Colonic mucosa (tissue), 4 donors: ENCODE data around the gene FOCAD. TPM values are rescaled to one million over a fixed set of nuclear protein-coding genes. Genes with fewer than 3 reads are reported as not detected.

Experiments used
- DNase-seq: peaks from one replicate; pipeline ENCODE4 v3.0.0-alpha.2; 2020
- H3K27ac ChIP-seq: fragments of 200-600 bp; one replicate; pipeline ENCODE4 v1.8.0; 2021
- H3K27me3 ChIP-seq: fragments of 200-600 bp; one replicate; pipeline ENCODE4 v1.8.0; 2021
- H3K36me3 ChIP-seq: fragments of 200-600 bp; one replicate; pipeline ENCODE4 v1.8.0; 2021
- H3K4me1 ChIP-seq: fragments of 200-600 bp; one replicate; pipeline ENCODE4 v1.8.0; 2021; ENCODE audit warnings: mild to moderate bottlenecking
- H3K4me3 ChIP-seq: fragments of 200-600 bp; one replicate; pipeline ENCODE4 v1.8.0; 2021
- H3K9ac ChIP-seq, 2 donors: one replicate each; pipeline ENCODE4 v1.7.0; 2013; ENCODE audit warnings: control low read depth in 2 of 2, low read depth in 2 of 2, low read length in 2 of 2
- H3K9me3 ChIP-seq: fragments of 200-600 bp; one replicate; pipeline ENCODE4 v1.8.0; 2021
- intact Hi-C: fragments of 100-400 bp; cut with DNase I; formaldehyde crosslinking; loops from one replicate; pipeline ENCODE4 v1.14.1; 2022
- total RNA-seq, 2 donors: library from RNA; stranded (reverse); fragmentation: NEBNext Ultra II Directional in 1 of 2; extraction: Animal tissue kit (Norgen Biotek cat#: 25700) in 1 of 2; gene quantifications; one replicate each; pipeline ENCODE4 v1.2.1, GENCODE V29; 2021
- TF ChIP-seq, protein P1 (sequence below): fragments of 200-600 bp; IDR thresholded peaks from one replicate; pipeline ENCODE4 v1.8.0; 2022; ENCODE audit warnings: antibody characterized with exemption, mild to moderate bottlenecking
- donor health status: healthy.
- donor health status: DM: no; HTN: no; CAD: no.
- donor health status: DM: no; HTN: no; CAD: no.

FOCAD gene
- total RNA-seq, 2 donors from 2014 or later = 26.8 to 44.3 TPM

DNA sequence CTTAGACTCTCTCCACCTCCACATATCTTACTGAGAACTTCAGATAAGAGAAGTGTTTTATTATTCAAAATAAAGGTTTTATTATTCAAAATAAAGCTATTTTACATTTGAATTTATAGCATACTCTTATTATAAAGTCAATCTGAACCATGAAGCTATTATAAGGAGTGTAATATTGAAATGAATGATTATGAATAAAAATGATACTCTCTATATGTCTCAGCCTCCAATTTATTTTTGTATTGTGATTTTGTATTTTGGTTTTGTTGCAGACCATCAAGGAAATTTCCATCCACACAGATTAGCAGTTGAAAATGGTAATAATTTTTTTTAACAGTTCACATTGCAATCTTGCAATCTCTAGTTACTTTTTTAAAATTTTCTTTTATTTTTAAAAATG lies 10.2 kb downstream of the FOCAD start:
- intact Hi-C loops = loop anchor here (10.0 kb wide), 1 partner anchor 269 kb away; no protein-coding TSS in a partner anchor
- no peak overlapping the region for H3K4me3 ChIP-seq
- no peaks in the 10 kb centered on the region for H3K9me3 ChIP-seq

DNA sequence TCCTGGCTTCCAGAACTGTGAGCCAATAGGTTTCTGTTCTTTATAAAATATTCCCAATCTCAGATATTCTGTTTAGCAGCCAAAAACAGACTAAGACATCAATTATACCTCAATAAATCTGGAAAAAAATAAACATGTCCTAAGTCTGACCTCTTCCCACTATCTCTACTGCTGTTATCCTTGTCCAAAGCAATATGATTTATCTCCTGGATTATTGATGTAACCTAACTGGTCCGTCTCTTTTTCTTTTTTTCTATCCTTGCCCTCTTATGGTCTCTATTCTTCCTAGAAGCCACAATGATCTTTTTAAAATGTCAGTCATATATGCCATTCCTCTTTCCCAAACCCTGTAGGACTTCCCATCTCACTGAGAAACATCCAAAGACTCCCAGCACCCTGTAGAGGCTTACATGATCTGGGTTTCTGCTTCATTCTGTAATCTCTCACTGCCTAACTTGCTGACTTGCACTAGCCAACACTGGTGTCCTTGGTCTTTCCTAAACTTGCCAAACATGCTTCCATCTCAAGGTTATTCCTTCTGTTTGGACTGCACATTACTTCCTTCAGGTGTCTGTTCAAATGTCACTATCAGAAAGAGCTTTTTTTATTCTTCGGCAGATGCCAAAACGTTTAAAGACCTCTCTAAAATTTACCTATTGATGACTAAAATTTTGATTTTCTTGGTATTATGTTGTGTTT lies 13.1 kb downstream of the FOCAD start:
- TF ChIP-seq, protein P1, sequence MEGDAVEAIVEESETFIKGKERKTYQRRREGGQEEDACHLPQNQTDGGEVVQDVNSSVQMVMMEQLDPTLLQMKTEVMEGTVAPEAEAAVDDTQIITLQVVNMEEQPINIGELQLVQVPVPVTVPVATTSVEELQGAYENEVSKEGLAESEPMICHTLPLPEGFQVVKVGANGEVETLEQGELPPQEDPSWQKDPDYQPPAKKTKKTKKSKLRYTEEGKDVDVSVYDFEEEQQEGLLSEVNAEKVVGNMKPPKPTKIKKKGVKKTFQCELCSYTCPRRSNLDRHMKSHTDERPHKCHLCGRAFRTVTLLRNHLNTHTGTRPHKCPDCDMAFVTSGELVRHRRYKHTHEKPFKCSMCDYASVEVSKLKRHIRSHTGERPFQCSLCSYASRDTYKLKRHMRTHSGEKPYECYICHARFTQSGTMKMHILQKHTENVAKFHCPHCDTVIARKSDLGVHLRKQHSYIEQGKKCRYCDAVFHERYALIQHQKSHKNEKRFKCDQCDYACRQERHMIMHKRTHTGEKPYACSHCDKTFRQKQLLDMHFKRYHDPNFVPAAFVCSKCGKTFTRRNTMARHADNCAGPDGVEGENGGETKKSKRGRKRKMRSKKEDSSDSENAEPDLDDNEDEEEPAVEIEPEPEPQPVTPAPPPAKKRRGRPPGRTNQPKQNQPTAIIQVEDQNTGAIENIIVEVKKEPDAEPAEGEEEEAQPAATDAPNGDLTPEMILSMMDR = no peak
- H3K9me3 ChIP-seq = no peaks in the 10 kb centered on the region
- no peak for DNase-seq
- intact Hi-C loops = loop anchor here (10.0 kb wide), 1 partner anchor 272 kb away; no protein-coding TSS in a partner anchor
- H3K9ac ChIP-seq = no peak overlapping the region
- H3K4me3 ChIP-seq = no peak overlapping the region
- no peak overlapping the region for H3K27ac ChIP-seq
- no peaks in the 10 kb centered on the region for H3K4me1 ChIP-seq
- no peaks in the 10 kb centered on the region for H3K36me3 ChIP-seq
- H3K27me3 ChIP-seq = no peaks in the 10 kb centered on the region

More for the DNA sequence above, 10.2 kb downstream of the FOCAD start:
- no peak for DNase-seq
- no peaks in the 10 kb centered on the region for H3K27me3 ChIP-seq
- H3K36me3 ChIP-seq = no peaks in the 10 kb centered on the region
- H3K4me1 ChIP-seq = no peaks in the 10 kb centered on the region
- no peak overlapping the region for H3K9ac ChIP-seq
- TF ChIP-seq, protein P1 = no peak
- H3K27ac ChIP-seq = no peak overlapping the region

DNA sequence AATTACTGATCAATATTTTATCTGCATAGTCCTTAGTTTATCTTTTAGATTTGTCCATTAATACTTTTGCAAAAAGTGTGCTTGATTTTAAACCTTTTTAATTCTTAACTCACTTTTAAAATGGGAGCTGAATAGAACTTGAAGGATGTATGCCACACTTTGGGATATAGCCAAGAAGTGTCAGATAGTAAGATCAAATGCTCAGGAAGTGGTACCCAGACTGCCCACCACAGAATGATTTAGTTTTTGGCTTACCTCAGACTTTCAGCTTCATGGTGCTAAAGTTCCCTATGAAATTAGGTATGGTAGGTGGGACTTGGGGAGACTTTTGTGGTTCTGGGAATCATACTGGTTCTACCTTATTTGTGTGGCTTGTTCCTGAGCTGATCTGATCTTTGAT lies 14.7 kb downstream of the FOCAD start:
- Histone ChIP-seq H3K9me3 (no peaks in the 10 kb centered on the region), H3K4me1 (no peaks in the 10 kb centered on the region), H3K36me3 (no peaks in the 10 kb centered on the region), H3K9ac (no peak overlapping the region), H3K27me3 (no peaks in the 10 kb centered on the region), H3K4me3 (no peak overlapping the region), H3K27ac (no peak overlapping the region)
- intact Hi-C loops = loop anchor here (10.0 kb wide), 1 partner anchor 274 kb away; no protein-coding TSS in a partner anchor
- no peak for DNase-seq
- TF ChIP-seq, protein P1 = no peak

DNA sequence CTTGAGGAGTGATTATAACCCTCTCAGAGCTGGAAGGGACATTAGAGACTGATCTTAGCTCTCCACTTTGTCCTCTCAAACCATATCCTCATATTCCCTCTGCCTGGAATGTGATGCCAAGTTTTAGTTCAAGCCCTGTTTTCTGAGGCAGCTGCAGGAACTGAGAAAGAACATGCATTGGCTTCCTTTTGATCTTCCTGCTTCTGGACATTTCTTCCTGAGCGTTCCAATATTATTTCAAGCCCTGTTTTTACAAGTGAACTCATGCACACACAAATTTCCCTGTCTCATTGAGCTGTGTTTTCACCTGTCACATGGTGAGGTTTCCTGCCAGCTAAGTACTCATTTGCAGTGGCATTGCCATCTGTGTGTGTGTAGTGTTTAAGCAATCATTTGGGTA lies 17.0 kb downstream of the FOCAD start:
- Histone ChIP-seq H3K27me3 (no peaks in the 10 kb centered on the region), H3K27ac (no peak overlapping the region), H3K36me3 (no peaks in the 10 kb centered on the region), H3K9ac (no peak overlapping the region), H3K4me3 (no peak overlapping the region), H3K4me1 (no peaks in the 10 kb centered on the region), H3K9me3 (no peaks in the 10 kb centered on the region)
- DNase-seq = no peak
- intact Hi-C loops = no loop called here
- TF ChIP-seq, protein P1 = no peak

DNA sequence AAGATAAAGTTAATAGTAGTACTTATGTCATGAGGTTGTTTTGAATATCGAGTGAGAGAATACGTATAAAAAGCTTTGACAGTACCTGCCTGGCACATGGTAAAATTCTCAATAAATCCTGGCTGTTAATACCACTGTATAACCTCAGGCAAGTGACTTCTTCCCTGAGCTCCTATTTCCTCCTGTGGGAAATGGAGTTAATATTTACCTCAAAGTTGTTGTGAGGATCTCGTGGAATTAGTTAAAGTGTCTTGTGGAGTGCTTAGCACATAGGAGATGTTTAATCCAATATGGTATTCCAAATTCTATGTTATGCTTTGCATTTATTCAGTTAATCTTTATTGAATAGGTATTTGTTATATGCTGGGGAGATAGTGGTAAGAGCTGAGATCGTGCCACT lies 18.5 kb downstream of the FOCAD start:
- Histone ChIP-seq H3K36me3 (no peaks in the 10 kb centered on the region), H3K9ac (no peak overlapping the region), H3K27me3 (no peaks in the 10 kb centered on the region), H3K9me3 (no peaks in the 10 kb centered on the region), H3K4me1 (no peaks in the 10 kb centered on the region), H3K4me3 (no peak overlapping the region), H3K27ac (no peak overlapping the region)
- DNase-seq = no peak
- TF ChIP-seq, protein P1 = no peak
- intact Hi-C loops = no loop called here
